ENCODE results near the gene ICAM3.
"Not testable (repeated sequence)": the region's sequence is repeated elsewhere in the genome, so short reads cannot be mapped to it uniquely, and the experiment has no call there.

ICAM3 gene, protein sequence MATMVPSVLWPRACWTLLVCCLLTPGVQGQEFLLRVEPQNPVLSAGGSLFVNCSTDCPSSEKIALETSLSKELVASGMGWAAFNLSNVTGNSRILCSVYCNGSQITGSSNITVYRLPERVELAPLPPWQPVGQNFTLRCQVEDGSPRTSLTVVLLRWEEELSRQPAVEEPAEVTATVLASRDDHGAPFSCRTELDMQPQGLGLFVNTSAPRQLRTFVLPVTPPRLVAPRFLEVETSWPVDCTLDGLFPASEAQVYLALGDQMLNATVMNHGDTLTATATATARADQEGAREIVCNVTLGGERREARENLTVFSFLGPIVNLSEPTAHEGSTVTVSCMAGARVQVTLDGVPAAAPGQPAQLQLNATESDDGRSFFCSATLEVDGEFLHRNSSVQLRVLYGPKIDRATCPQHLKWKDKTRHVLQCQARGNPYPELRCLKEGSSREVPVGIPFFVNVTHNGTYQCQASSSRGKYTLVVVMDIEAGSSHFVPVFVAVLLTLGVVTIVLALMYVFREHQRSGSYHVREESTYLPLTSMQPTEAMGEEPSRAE

DNA sequence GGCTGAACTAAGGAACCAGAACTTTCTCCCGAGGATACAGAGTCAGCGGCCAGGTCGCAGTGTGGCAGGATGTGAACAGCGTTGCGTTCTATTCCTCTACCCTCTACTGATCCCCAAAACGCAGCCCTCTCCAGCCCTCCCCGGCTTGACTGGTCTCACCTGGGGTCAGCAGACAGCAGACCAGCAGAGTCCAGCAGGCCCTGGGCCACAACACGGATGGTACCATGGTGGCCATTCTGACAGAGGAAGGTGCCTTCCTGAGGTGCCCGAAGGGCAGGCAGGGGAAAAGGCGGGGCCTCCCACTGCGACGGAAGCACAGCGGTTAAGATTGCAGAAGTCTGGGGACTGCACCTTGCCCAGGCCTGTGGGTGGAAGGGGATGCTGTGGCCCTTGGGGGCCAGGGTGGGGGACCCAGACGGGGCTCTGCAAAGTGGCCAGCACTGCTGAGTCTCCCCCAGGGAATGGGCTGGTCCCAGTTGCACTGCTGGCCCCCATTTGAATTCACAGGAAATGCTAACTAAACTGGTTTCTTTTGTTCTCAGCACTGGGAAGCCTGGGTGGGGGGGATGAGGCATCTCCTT, at the start of gene ICAM3:
ICAM3 (minus strand) TSS at position 245 of the 581 bp plus-strand sequence; CDS start at position 235, 10 bp downstream.
- DNase-seq, result no peak
- intact Hi-C loops (cut with DNase I), result loop anchor here (10.0 kb wide), 1 partner anchor 75 kb away; no protein-coding TSS in a partner anchor

DNA sequence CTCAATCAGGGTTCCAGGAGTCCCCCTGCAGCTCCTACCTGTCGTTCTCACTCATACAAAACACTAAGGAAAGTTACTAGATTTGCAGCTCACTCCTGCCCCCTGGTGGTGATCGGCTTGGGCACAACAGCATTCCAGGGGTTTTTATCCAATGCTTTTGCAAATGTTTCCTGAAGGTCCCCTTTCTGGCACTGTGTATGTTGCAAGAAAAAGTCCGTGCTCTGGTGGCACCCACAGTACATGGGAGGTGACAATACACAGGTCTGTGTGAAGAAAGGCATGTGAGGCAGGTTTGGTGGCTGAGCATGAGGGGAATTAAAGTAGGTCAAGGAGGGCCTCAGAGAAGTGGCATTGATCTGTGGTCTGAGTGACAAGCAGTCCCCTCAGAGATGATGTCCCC, 49.5 kb upstream of the ICAM3 start:
- peak; percentile 70 to 97 (median 92) for DNase-seq
- intact Hi-C loops (cut with DNase I), result loop anchor here (1.0 to 2.0 kb wide), 2 partner anchors 120 to 130 kb away; no protein-coding TSS in a partner anchor

DNA sequence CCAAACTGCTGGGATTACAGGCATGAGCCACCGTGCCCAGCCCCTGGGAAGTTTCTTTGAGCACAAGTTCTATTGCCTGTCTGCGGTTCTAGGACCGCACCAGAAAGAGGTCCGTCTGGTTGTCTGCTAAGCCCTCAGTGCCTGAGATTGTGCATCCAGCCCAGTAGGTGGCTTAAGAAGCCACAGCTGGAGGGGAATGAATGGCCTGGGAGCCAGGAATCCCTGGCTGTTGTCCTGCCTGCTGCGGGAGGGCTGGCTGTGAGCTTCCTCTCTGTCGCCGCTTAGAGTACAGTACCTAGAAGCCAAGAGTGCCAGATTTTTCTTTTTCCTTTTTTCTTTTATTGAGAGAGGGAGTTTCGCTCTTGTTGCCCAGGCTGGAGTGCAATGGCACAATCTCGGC, 45.2 kb upstream of the ICAM3 start:
- intact Hi-C loops (cut with DNase I), result loop anchor here (5.0 kb wide), 1 partner anchor 52 kb away; the partner anchor contains the start of gene RAVER1

DNA sequence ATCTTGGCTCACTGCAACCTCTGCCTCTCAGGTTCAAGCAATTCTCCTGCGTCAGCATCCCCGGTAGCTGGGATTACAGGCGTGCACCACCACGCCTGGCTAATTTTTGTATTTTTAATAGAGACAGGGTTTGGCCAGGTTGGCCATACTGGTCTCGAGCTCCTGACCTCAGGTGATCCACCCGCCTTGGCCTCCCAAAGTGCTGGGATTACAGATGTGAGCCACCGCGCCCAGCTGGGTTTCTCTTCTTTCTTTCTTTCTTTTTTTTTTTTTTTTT, 43.7 kb upstream of the ICAM3 start:
- not testable (repeated sequence) for DNase-seq
- intact Hi-C loops (cut with DNase I), result loop anchor here (5.0 kb wide), 1 partner anchor 51 kb away; the partner anchor contains the start of gene RAVER1

More for the DNA sequence above, 45.2 kb upstream of the ICAM3 start:
- no peak for DNase-seq

- peak; percentile 95 to 100 (median 97) for DNase-seq
- intact Hi-C loops (cut with DNase I), result loop anchor here (2.0 to 5.0 kb wide), 2 partner anchors 48 to 66 kb away; partner anchors contain the start of gene RAVER1
These were observed 41.1 kb upstream of the ICAM3 start, which contains the start of gene TYK2 for GRCh38 chr19:10380313-10381102. Gene TYK2, minus strand, starts transcription at chr19:10380572. Its CDS starts 2,166 bp downstream, at chr19:10378406.

- intact Hi-C loops (cut with DNase I), result loop anchor here (2.0 to 5.0 kb wide), 2 partner anchors 48 to 65 kb away; partner anchors contain the start of gene RAVER1
- DNase-seq, result no peak
These were observed 40.5 kb upstream of the ICAM3 start for GRCh38 chr19:10379880-10380312.

GRCh38 chr19:10378124-10378523, 38.7 kb upstream of the ICAM3 start:
- intact Hi-C loops (cut with DNase I), result no loop called here
- DNase-seq, result no peak

DNA sequence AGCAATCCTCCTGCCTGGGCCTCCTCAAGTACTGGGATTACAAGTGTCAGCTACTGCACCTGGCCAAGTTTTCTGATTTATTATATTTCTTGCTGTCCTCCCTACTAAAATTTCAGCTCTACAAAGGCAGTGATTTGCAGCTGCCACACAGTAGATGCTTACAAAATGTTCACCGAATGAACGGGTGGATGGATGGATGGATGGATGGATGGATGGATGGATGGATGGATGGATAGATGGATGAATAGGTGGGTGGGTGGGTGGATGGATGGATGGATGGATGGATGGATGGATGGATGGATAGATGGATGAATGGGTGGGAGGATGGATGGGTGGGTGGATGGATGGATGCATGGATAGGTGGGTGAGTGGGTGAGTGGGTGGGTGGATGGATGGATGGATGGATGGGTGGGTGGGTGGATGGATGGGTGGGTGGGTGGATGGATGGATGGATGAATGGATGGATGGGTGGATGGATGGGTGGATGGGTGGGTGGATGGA, 37.8 kb upstream of the ICAM3 start:
- DNase-seq; intact Hi-C loops (cut with DNase I): not testable (repeated sequence)

GRCh38 chr19:10374931-10375330, 35.5 kb upstream of the ICAM3 start:
- intact Hi-C loops (cut with DNase I), result no loop called here
- no peak for DNase-seq

DNA sequence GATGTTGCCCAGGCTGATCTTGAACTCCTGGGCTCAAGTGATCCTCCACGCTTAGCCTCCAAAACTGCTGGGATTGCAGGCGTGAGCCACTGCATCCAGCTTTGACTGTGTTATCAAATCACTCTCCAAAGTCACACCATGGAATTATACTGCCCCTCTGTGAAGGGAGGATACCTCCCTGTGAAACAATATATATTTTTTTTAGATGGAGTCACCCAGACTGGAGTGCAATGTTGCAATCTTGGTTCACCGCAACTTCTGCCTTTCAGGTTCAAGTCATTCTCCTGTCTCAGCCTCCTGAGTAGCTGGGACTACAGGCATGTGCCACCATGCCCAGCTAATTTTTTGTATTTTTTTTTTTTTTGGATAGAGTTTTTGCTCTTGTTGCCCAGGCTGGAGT, 33.3 kb upstream of the ICAM3 start:
- intact Hi-C loops (cut with DNase I), result no loop called here
- no peak for DNase-seq

- intact Hi-C loops (cut with DNase I), result no loop called here
- peak in 1 of 10 donors; percentile 59 for DNase-seq
These were observed 28.8 kb upstream of the ICAM3 start for GRCh38 chr19:10368101-10368803.

GRCh38 chr19:10366950-10367512, 27.6 kb upstream of the ICAM3 start:
- intact Hi-C loops (cut with DNase I); DNase-seq: not testable (repeated sequence)

GRCh38 chr19:10365518-10365917, 26.1 kb upstream of the ICAM3 start:
- peak in 1 of 10 donors; percentile 69 for DNase-seq
- intact Hi-C loops (cut with DNase I), result no loop called here

DNA sequence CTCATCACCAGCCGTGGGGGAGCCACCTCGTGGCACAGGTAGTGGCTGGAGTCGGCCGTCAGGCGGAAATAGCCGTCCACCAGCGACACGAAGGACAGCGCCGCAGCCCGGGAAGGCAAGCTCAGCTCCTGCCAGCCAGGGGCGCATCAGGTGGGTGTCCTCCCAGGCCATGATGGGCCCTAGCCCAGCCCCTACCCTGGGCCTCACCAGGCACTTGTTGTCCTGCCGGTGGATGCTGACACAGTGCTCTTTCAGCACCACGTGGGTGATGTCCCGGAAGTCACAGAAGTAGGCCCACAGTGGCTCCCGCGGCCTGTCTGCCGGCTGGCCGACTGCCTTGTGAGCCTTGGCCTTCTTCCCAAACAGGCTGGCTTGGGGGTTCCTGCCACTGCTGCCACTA, 25.2 kb upstream of the ICAM3 start:
- DNase-seq, result peak in 7 of 10 donors; percentile 34 to 94 (median 45)

GRCh38 chr19:10363789-10364281, 24.4 kb upstream of the ICAM3 start:
- intact Hi-C loops (cut with DNase I), result no loop called here
- peak in 1 of 10 donors; percentile 72 for DNase-seq

More for the DNA sequence above, 25.2 kb upstream of the ICAM3 start:
- intact Hi-C loops (cut with DNase I), result no loop called here

DNA sequence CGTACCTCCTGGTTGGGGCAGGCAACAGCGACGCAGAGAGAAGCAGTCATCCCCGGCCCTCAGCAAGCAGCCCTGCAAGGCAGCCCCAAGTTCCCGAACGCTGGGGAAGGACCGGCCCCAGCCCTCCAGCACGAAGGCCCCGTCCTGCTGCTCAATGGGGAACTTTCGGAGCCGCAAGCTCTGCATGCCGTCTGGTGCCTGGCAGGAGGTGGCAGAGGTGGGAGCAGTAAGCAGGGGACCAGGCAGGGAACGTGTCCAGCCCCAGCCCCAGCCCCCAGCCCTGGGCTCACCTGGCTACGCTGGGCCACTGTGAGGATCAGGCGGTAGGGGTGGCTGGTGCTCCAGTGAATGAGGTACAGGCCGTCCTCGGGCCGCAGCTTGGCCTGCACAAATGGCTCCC, 22.8 kb upstream of the ICAM3 start:
- intact Hi-C loops (cut with DNase I), result no loop called here
- DNase-seq, result no peak

GRCh38 chr19:10361569-10362011, 22.2 kb upstream of the ICAM3 start:
- no peak for DNase-seq
- intact Hi-C loops (cut with DNase I), result no loop called here

DNA sequence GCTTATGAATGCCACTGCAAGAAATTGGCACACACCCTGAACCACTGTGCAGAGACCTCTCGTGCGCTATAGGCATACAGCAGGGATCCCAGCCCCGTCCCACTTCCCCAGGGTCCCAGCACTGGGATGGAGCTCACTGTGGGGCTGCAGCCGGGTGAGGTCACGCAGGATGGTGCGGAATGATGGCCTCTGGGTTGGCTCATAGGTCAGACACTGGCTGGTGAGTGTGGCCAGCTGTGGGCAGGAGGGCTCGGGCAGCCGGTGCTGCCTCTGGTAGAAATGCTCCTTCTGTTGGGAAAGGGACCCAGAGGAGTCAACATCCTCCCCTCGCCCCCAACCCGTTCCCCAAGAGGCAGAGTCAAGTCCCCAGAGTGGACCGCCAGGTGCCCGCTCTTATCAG, 17.0 kb upstream of the ICAM3 start:
- peak in 1 of 10 donors; percentile 38 for DNase-seq
- intact Hi-C loops (cut with DNase I), result no loop called here

All from posterior cingulate gyrus (tissue), 11 donors.